SU-DHL-6 (cell line): ENCODE results near the gene ANKRD44.

ENCODE experiments used
- H2AFZ ChIP-seq: fragments of 200-600 bp; sonication (generic); 2 replicates; pipeline ENCODE4 v1.6.1; 2014; ENCODE audit warnings: low read depth, mild to moderate bottlenecking, moderate library complexity, mixed read lengths, antibody characterized with exemption, low read length; ENCODE audit not compliant: severe bottlenecking
- H3F3A ChIP-seq: fragments of 200-600 bp; shearing (Covaris generic); 2 replicates; pipeline ENCODE4 v1.6.0; 2016; ENCODE audit warnings: antibody characterized with exemption, mild to moderate bottlenecking; ENCODE audit not compliant: insufficient read depth
- H3K27ac ChIP-seq: fragments of 200-600 bp; sonication (generic); 2 replicates; pipeline ENCODE4 v1.5.1; 2016; ENCODE audit warnings: low read depth, mild to moderate bottlenecking, low read length, moderate library complexity, mixed read lengths
- H3K27me3 ChIP-seq: fragments of 200-600 bp; sonication (generic), shearing (Covaris generic); 2 replicates; pipeline ENCODE4 v1.6.0; 2014; ENCODE audit warnings: mild to moderate bottlenecking, low read length
- H3K36me3 ChIP-seq: fragments of 200-600 bp; sonication (generic); 2 replicates; pipeline ENCODE4 v1.6.1; 2014; ENCODE audit warnings: mild to moderate bottlenecking, low read length, mixed read lengths
- H3K4me2 ChIP-seq: fragments of 300-600, 200-600 bp; shearing (Covaris generic), sonication (generic); 2 replicates; pipeline ENCODE4 v1.6.0; 2014; ENCODE audit warnings: low read length, low read depth, mild to moderate bottlenecking; ENCODE audit not compliant: poor library complexity, severe bottlenecking
- H3K4me3 ChIP-seq: fragments of 200-600 bp; sonication (generic); 2 replicates; pipeline ENCODE4 v1.5.1; 2014; ENCODE audit warnings: antibody characterized with exemption, low read length, mild to moderate bottlenecking, mixed read lengths; ENCODE audit not compliant: insufficient read depth, poor library complexity, severe bottlenecking
- H3K79me2 ChIP-seq: fragments of 200-600 bp; sonication (generic); 2 replicates; pipeline ENCODE4 v1.6.1; 2014; ENCODE audit warnings: mild to moderate bottlenecking, low read length, moderate library complexity; ENCODE audit not compliant: insufficient read depth
- H3K9ac ChIP-seq: fragments of 200-600 bp; sonication (generic); 2 replicates; pipeline ENCODE4 v1.7.0; 2014; ENCODE audit warnings: mild to moderate bottlenecking, low read length
- H3K9me2 ChIP-seq: fragments of 200-600 bp; sonication (generic); replicated peaks from 2 replicates; pipeline ENCODE4 v1.6.1; 2014; ENCODE audit warnings: low read length; ENCODE audit not compliant: insufficient read depth
- H3K9me3 ChIP-seq: fragments of 200-600 bp; sonication (generic); 2 replicates; pipeline ENCODE4 v1.6.1; 2014; ENCODE audit warnings: low read length, mixed read lengths; ENCODE audit not compliant: insufficient read depth
- H4K20me1 ChIP-seq: fragments of 200-600 bp; sonication (generic); 2 replicates; pipeline ENCODE4 v1.6.1; 2014; ENCODE audit warnings: low read depth, mild to moderate bottlenecking, antibody characterized with exemption, low read length, moderate library complexity, mixed read lengths
- CTCF ChIP-seq: fragments of 200-600 bp; sonication (generic); IDR thresholded peaks from one replicate; pipeline ENCODE4 v1.5.1; 2017; ENCODE audit warnings: antibody characterized with exemption, mild to moderate bottlenecking, low read length, moderate library complexity; ENCODE audit not compliant: insufficient read depth, poor library complexity, severe bottlenecking
- EZH2phosphoT487 ChIP-seq: fragments of 200-600 bp; sonication (generic), shearing (Covaris generic); conservative IDR thresholded peaks from 2 replicates; pipeline ENCODE4 v1.6.1; 2018; ENCODE audit warnings: mild to moderate bottlenecking, antibody characterized with exemption, low read length, moderate library complexity, mixed read lengths

Gene ANKRD44

GRCh38 chr2:197245829-197246804 is 64.5 kb downstream of the ANKRD44 start:
- Histone ChIP-seq H3K36me3 (no peaks in the 10 kb centered on the region; the same call in 1 of the 2 replicates), H3K79me2 (peaks cover 46% of the 10 kb centered on the region), H3K4me3 (no peak overlapping the region), H3K9ac (no peak overlapping the region), H3K27me3 (no peaks in the 10 kb centered on the region), H3K9me3 (no peaks in the 10 kb centered on the region), H3F3A (0 out of 2 replicates have a peak, but pooled peaks cover 11% of the 10 kb centered on the region), H3K27ac (no peak overlapping the region), H3K4me2 (no peak overlapping the region), H4K20me1 (0 out of 2 replicates have a peak, but pooled peaks cover 5% of the 10 kb centered on the region), H3K9me2 (no peaks in the 10 kb centered on the region), H2AFZ (no peak overlapping the region)
- TF ChIP-seq EZH2phosphoT487 (no peak), CTCF (no peak)

DNA sequence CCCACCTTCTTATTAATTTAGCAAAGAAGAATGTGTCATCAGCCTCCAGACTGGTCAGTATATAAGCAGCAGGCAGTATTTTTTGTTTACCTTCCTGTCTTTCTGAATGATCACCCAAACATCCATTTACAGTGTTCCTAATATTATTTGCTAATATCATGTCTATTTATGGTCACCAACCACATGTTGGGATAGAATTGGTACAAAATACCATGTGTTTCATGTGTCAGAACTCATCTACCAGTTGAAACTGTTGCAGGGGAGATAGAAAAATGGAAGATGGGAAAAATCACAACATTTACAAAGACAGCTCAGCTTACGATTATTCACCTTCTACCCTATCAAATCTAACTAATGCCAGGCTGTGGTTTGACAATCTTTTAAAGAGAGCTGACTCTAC is 66.2 kb downstream of the ANKRD44 start:
- 0 out of 2 replicates have a peak, but pooled peaks cover 5% of the 10 kb centered on the region for H4K20me1 ChIP-seq
- no peak overlapping the region for H3K9ac ChIP-seq
- H3K79me2 ChIP-seq: peaks cover 57% of the 10 kb centered on the region
- H3K9me2 ChIP-seq: no peaks in the 10 kb centered on the region
- H3K27me3 ChIP-seq: no peaks in the 10 kb centered on the region
- no peak overlapping the region for H2AFZ ChIP-seq
- H3F3A ChIP-seq: 0 out of 2 replicates have a peak, but pooled peaks cover 11% of the 10 kb centered on the region
- no peaks in the 10 kb centered on the region for H3K9me3 ChIP-seq
- no peak overlapping the region for H3K4me2 ChIP-seq
- no peaks in the 10 kb centered on the region for H3K36me3 ChIP-seq
- no peak overlapping the region for H3K4me3 ChIP-seq
- H3K27ac ChIP-seq: no peak overlapping the region
- TF ChIP-seq CTCF: no peak
- TF ChIP-seq EZH2phosphoT487: no peak

DNA sequence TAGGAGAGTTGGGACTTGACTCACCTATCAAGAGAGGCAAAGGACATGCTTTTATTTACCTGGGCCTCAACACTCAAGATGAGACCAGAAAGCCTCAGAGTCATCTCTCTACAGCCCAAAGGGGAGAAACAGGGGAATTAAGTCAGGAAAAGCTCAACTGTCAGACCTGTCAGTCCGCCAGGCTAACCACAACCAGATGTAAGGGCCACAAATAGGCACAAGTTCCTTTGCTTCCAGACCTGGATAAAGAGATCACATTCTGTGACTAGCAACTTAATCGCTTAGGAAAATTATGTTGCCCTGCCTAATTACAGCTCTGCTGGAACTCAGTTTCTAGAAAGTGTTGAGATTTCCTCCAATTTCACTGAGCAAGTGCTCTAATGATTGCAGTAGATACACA is 67.9 kb downstream of the ANKRD44 start:
- no peak overlapping the region for H3K4me3 ChIP-seq
- peaks cover 62% of the 10 kb centered on the region for H3K79me2 ChIP-seq
- no peaks in the 10 kb centered on the region for H3K36me3 ChIP-seq
- TF ChIP-seq CTCF (no peak), EZH2phosphoT487 (no peak)
- H3F3A ChIP-seq: 0 out of 2 replicates have a peak, but pooled peaks cover 11% of the 10 kb centered on the region
- H3K4me2 ChIP-seq: no peak overlapping the region
- H3K27me3 ChIP-seq: no peaks in the 10 kb centered on the region
- H4K20me1 ChIP-seq: 0 out of 2 replicates have a peak, but pooled peaks cover 5% of the 10 kb centered on the region
- H3K27ac ChIP-seq: no peak overlapping the region
- H3K9me3 ChIP-seq: no peaks in the 10 kb centered on the region
- no peaks in the 10 kb centered on the region for H3K9me2 ChIP-seq
- H3K9ac ChIP-seq: no peak overlapping the region
- H2AFZ ChIP-seq: no peak overlapping the region
